K562 (cell line): ENCODE measurements around the gene LAMB1. TPM values are rescaled to one million over a fixed set of nuclear protein-coding genes. Genes with fewer than 3 reads are reported as not detected.
A peak's percentile ranks its signal among the peaks of the same experiment; 100 is the strongest.

ENCODE experiments used
- CC2D1A ChIP-seq: fragments of 450-650 bp; IDR thresholded peaks from 2 replicates; pipeline ENCODE4 v1.6.1; 2017; ENCODE audit warnings: mild to moderate bottlenecking
- CCNT2 ChIP-seq: IDR thresholded peaks from 2 replicates; pipeline ENCODE4 v1.6.1; 2011; ENCODE audit warnings: borderline replicate concordance, low read depth, mild to moderate bottlenecking, moderate library complexity, mixed read lengths, low read length; ENCODE audit not compliant: insufficient read length; ENCODE audit errors: extremely low read depth
- COPS2 ChIP-seq: fragments of 450-650 bp; conservative IDR thresholded peaks from 2 replicates; pipeline ENCODE4 v1.6.1; 2016; ENCODE audit warnings: mild to moderate bottlenecking, moderate library complexity
- DEAF1 ChIP-seq: fragments of 450-650 bp; formaldehyde crosslinking; IDR thresholded peaks from 2 replicates; pipeline ENCODE4 v1.4.0; 2020; ENCODE audit warnings: mild to moderate bottlenecking, moderate library complexity
- GTF2F1 ChIP-seq: IDR thresholded peaks from 2 replicates; pipeline ENCODE4 v1.6.1; 2011; ENCODE audit warnings: low read depth, low read length, improper control_type of control experiment
- HMBOX1 ChIP-seq: sonication (generic); IDR thresholded peaks from 2 replicates; pipeline ENCODE4 v1.6.1; 2016
- POLR2A ChIP-seq: fragments of 450-650 bp; conservative IDR thresholded peaks from 2 replicates; pipeline ENCODE4 v1.6.1; 2016
- POU5F1 ChIP-seq: fragments of 150-350 bp; IDR thresholded peaks from 2 replicates; pipeline ENCODE4 v1.6.1; 2014; ENCODE audit warnings: borderline replicate concordance, low read length, low read depth, mild to moderate bottlenecking; ENCODE audit not compliant: partially characterized antibody
- SPI1 ChIP-seq: IDR thresholded peaks from 2 replicates; pipeline ENCODE4 v1.6.1; 2011; ENCODE audit warnings: low read depth, low read length, control low read depth, borderline replicate concordance
- TCF7L2 ChIP-seq: fragments of 150-350 bp; IDR thresholded peaks from 2 replicates; pipeline ENCODE4 v1.6.1; 2016; ENCODE audit warnings: low read depth, mild to moderate bottlenecking, low read length, moderate library complexity
- TFE3 ChIP-seq: fragments of 450-650 bp; formaldehyde crosslinking; IDR thresholded peaks from 2 replicates; pipeline ENCODE4 v1.4.0; 2020; ENCODE audit warnings: mild to moderate bottlenecking, mixed read lengths
- TRIM25 ChIP-seq: fragments of 450-650 bp; IDR thresholded peaks from 2 replicates; pipeline ENCODE4 v1.7.0; 2016; ENCODE audit warnings: borderline replicate concordance
- UBTF ChIP-seq, 2 experiments: IDR thresholded peaks; 2 replicates each; pipeline ENCODE4 v1.6.1; 2012; ENCODE audit warnings: improper control_type of control experiment in 2 of 2, low read depth in 2 of 2, low read length in 2 of 2, borderline replicate concordance in 1 of 2
- polyA plus RNA-seq, 8 experiments: library from polyadenylated mRNA; depleted of rRNA in 4 of 8; stranded (reverse) in 5 of 8; unstranded in 3 of 8; fragments of >200 nt; fragmentation: Nextera tagmentation in 2 of 8; fragmentation: Illumina TruSeq in 1 of 8; extraction: Ambion mirVana in 2 of 8; extraction: Trizol in 1 of 8; gene quantifications; 2 replicates each; pipeline versions ENCODE4 v1.2.1 to v1.2.3, GENCODE V29; 2011 to 2014; ENCODE audit warnings: inconsistent platforms in 1 of 8, missing spikeins in 1 of 8
- total RNA-seq, 7 experiments: library from RNA; depleted of rRNA in 6 of 7; stranded (reverse); fragments of >200 nt in 6 of 7; fragmentation: Illumina TruSeq in 2 of 7; extraction: Trizol in 2 of 7; gene quantifications; 2 replicates each; pipeline versions ENCODE4 v1.2.1 to v1.2.3, GENCODE V29; 2011 to 2021; ENCODE audit warnings: low replicate concordance in 1 of 7
- TF ChIP-seq, protein P1 (sequence below): IDR thresholded peaks from 3 replicates; pipeline ENCODE4 v1.6.1; 2011; ENCODE audit warnings: borderline replicate concordance, mild to moderate bottlenecking; ENCODE audit not compliant: insufficient read length, insufficient read depth
- TF ChIP-seq, protein P2 (sequence below): fragments of 450-650 bp; IDR thresholded peaks from 2 replicates; pipeline ENCODE4 v1.6.1; 2016; ENCODE audit warnings: missing biosample characterization, missing genetic modification characterization

The LAMB1 gene
- total and polyA plus RNA-seq, 9 of the 15 experiments (the other 6 are each of a cell fraction or from before 2014, with no cell fraction given): 6.0 to 17.7 (median 12.3) TPM

DNA sequence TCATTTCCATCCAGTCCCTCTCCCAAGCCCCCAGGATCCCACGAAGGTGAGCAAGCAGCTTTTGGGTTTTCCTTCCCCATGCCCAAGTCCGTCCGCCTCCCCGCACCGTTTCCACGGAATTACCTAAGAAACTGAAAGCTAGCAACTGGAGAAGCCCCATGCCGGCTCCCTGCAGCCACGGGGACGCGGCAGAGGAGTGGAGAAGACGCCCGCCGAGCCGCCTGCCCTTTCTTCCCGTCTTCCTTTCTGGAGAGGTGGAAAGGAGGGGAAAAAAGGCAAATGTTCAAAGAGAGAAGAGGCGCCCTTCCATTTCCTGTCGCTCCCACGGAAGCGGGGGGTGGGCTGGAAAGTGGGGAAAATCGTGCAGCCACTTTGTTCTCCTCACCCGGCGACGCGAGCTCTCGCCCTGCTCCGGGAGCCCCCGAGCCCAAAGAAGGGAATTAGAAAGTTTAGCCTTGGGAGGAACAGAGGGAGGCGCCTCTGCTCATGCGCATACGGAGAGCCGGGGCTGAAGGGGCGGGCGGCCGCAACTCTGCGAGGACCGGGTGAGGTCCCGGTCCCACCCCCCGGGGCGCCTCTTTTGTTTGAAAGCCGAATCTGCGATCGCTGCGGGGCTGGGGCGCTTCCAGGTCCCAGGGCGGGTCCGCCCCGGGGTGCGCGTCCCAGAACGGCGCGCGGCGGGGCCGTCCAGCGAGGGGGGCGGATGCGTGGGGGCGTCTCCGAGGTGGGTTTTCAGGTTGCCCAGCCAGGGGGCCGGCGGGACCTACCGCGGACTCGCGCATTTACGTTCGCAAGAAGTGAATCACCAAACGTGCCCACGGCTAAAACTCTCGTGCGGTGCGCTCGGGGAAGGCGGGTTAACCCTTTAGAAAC is at the start of gene LAMB1 (continued):
- TF ChIP-seq UBTF (IDR thresholded peaks at IDR 0.05; ENCODE audit: borderline replicate concordance in 1 of 2, low read depth in 2 of 2, low read length in 2 of 2): no peak
- no peak for TF ChIP-seq GTF2F1
- TF ChIP-seq, protein P1, sequence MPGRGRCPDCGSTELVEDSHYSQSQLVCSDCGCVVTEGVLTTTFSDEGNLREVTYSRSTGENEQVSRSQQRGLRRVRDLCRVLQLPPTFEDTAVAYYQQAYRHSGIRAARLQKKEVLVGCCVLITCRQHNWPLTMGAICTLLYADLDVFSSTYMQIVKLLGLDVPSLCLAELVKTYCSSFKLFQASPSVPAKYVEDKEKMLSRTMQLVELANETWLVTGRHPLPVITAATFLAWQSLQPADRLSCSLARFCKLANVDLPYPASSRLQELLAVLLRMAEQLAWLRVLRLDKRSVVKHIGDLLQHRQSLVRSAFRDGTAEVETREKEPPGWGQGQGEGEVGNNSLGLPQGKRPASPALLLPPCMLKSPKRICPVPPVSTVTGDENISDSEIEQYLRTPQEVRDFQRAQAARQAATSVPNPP: no peak
- TF ChIP-seq CC2D1A: no peak
- TF ChIP-seq TRIM25: no peak
- TF ChIP-seq TCF7L2: no peak
- TF ChIP-seq POLR2A: peak; percentile 71
- TF ChIP-seq CCNT2: peak; percentile 83
- no peak for TF ChIP-seq SPI1
- TF ChIP-seq, protein P2, sequence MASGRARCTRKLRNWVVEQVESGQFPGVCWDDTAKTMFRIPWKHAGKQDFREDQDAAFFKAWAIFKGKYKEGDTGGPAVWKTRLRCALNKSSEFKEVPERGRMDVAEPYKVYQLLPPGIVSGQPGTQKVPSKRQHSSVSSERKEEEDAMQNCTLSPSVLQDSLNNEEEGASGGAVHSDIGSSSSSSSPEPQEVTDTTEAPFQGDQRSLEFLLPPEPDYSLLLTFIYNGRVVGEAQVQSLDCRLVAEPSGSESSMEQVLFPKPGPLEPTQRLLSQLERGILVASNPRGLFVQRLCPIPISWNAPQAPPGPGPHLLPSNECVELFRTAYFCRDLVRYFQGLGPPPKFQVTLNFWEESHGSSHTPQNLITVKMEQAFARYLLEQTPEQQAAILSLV (tag): no peak
- no peak for TF ChIP-seq COPS2
- no peak for TF ChIP-seq POU5F1
- TF ChIP-seq DEAF1 (CRISPR knock-in tag): no peak
- no peak for TF ChIP-seq HMBOX1
- no peak for TF ChIP-seq TFE3 (CRISPR knock-in tag)
